DMS79 treated with DMSO at 0.1 percent for 48 hours (cell line): ENCODE data around the gene NPVF.

Experiments
- DNase-seq: peaks from one replicate; lab custom pipeline; 2025; lab: John Stamatoyannopoulos, UW

Gene NPVF

DNA sequence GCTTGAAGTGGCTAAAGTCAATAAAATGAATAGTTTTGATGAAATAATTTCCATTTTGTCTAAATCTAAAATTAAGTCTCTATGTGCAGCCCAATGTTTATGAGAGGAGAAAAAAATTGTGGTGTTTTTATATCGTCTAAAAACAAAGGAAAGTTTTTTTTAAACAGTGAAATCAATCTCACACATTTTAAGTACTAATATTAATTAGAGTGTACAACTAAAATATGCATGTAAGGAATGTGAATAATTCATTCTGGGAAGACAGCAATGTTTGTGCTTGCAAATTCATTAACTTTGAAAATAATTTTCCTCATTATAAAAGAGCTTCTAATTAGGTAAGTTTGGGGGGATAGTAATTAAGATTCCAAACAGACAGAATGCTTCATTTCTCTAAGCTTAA is at the start of gene NPVF:
TSS of gene NPVF (minus strand) at position 101 of the 400 bp plus-strand sequence. CDS start at position 54, 47 bp downstream.
- no peak for DNase-seq

- no peak for DNase-seq
These were observed 44.0 kb upstream of the NPVF start for GRCh38 chr7:25272265-25272664.

GRCh38 chr7:25263337-25263736 is 35.1 kb upstream of the NPVF start:
- DNase-seq = no peak

DNA sequence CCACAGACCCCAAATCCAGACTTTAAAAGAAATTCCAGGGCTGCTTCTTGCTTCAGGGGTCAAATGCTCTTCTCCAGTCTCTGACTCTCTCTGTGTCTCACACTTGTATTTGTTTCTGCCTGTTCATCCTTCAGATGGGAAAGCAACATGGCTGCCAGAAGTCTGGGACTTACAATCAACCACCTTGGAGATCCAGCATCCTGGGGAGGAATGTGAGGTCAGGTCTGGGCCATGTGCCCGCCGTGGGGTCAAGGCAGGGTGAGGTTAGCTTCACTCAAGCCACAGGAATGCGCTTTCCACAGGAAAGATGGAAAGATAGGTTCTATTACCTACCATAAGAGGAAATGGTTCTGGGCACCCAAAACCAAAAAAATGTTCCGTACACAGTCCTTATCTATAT is 34.3 kb upstream of the NPVF start:
- no peak for DNase-seq

- no peak for DNase-seq
These were observed 33.4 kb upstream of the NPVF start for GRCh38 chr7:25261545-25262140.

DNA sequence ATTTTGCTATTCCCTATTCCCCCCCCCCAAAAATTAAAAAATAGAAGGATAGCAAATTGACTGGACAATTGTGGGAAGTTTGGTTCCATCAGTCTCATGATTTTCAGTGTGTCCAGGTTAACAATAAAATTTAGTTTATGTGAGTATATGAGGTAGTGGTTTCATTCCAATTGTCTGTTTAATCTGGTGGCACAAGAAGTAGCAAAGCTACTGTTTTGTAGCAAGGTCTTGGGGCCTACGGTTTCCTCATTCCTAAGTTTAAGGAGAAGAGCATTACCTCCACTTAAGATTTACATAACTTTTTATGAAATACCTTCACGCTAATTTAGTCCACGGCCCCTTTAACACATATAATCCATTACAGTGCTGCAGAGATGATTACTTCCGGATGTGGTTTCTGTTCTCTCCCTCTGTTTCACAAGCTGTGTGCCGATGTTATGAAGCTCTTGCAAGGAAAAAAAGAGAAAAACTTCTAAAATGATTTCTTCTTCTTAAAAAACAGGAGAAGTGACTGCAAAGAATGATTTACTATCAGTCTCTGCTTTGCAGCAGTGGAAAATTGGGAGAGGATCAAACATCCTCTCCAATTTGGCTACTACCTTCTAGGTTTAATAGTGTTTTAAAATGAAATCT is 32.7 kb upstream of the NPVF start:
- DNase-seq = no peak

- DNase-seq = peak; percentile 66
These were observed 31.4 kb upstream of the NPVF start for GRCh38 chr7:25259487-25260243.

- no peak for DNase-seq
These were observed 28.1 kb upstream of the NPVF start for GRCh38 chr7:25256333-25256819.

DNA sequence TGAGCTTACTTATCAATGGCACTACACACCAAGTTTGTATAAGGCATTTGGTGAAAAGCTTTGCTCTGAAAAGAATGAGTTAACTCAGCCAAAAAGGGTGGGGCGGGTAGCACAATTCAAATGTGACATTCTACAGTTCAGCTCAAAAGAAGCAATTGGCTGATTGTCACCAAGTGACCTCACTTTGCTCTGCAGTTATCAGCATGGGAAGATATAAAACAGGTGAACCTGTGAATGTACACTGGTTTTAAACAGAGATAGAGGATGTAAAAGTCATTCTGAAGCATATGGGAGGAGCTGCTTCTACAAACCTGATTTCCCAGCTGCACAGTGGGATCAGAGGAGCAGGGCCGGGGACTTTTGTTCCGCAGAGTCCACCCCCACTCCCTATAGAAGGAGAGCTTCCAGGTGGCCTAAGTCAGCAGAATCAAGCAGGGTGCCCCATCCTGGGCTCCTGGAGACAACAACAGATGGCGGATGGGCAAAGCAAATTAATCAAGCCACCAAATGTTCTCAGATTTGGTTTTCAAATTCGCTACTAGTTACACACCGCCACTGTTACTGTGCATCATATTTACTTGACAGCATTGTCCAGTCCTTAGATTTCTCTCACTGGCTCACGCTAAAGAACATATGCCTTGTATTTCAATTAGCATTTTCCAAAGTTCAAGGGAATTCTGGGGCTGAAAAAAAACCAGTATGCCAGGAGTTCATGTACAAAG is 27.5 kb upstream of the NPVF start:
- no peak for DNase-seq

- DNase-seq = no peak
These were observed 26.3 kb upstream of the NPVF start for GRCh38 chr7:25254604-25255003.

- DNase-seq = no peak
These were observed 25.4 kb upstream of the NPVF start for GRCh38 chr7:25253714-25254113.

DNA sequence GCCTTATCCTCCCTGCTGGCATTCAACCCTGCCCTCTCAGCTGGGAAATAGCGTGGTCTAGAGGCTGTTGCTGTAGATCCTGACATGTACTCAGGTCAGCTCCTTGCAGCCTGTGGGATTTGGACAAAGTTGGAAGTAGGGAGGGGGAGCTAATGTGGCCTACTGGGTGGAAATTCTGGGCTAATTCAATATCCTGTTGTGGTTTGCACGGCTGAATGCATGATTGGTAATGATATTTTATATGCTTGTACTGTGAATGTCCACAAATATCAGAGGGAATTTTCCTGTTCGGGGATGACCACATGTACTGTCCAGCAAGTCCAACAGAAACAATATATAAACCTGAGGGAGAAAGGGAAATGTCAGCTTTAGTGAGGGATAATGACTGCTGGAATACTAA is 22.1 kb upstream of the NPVF start:
- DNase-seq = peak; percentile 25

DNA sequence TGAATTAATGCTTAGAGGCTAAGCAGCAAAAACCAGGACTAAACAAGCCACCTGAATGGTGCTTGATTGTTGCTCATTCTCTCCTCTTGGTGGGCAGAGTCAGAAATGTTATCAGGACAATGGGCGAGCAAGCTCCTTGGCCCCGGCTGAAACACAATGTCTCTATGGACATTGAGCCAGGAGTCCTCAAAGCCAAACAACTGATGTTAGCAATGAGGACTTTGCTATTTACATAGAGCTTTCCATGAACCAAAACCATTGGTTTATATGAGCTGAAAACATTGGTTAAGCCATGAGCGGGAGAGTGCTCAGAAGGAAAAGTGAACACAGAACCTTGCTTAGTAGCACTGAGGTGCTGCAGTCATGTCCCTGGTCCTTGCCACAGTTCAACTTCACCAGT is 21.5 kb upstream of the NPVF start:
- no peak for DNase-seq

- DNase-seq = no peak
These were observed 18.0 kb upstream of the NPVF start for GRCh38 chr7:25246306-25246705.

DNA sequence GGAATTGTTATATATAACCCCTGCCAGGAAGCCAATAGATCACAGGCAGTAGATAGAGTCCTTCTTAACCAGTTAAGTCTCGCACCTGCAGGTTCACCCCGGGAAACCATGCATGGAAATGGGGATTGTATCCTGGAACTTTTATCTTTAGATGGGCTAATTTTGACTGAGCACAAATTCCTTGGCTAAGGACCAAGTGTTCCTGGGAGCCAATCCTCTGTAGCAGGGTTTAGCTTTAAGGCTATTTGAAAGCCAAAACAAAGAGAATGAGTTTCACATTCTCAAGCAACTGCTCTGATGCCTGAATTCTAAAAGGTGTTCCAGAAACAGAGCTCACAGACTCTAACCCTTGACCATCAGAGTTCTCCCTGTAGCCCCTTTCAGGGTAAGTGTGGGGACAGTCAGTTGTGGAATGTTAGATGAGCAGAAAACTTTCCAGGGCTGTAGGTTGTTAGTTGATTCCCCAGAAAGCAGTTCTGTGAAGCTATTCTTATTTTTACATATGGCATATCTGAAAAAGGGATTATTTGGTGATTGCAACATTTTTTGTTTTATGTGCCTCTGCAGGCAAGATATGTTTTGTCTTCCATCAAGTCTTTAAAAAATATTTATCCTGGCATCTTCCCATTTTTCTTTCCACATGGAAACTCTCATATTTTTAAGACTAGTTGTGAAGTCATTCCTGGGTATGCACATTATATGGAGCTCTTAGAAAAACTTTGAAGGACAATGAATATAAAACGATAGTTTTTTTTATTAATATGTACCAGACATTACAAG is 16.2 kb upstream of the NPVF start:
- no peak for DNase-seq

DNA sequence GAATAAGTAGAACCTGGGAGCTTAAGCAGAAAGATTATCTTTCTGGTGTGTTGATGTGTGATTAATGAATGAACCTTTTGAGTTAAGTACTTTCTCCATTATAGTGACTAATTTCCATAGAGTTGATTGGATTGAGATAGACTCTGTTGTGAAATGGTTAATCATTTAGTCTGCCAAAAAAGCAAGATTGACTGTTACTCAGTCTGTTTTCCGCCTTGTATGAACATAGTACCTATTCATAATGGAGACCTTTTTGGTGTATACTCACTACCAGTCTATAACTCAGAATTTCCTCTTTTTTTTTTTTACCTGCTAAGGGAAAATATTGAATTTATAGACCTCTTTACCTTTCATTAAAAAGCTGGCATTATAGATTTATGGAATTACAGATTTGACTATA is 14.4 kb upstream of the NPVF start:
- no peak for DNase-seq

- DNase-seq = no peak
These were observed 12.6 kb upstream of the NPVF start for GRCh38 chr7:25240896-25241295.

- no peak for DNase-seq
These were observed 12.1 kb upstream of the NPVF start for GRCh38 chr7:25240340-25240739.

DNA sequence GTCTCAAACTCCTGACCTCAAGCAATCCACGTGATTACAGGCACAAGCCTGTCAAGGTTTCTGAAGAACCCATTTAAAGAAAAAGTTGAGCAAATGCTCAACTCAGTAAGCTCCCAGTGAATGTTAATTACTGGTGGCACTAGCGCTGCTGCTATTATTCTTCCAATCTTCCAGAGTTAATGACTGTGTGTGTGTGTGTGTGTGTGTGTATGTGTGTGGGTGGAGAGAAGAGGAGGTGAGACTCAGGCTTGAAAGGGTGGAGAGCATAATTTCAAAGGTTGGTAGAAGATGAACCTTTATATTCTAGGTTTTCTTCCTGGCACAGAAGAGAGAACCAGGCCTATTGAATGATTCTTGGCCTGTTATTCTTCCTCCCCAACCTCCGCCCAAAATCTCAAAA is 11.6 kb upstream of the NPVF start:
- no peak for DNase-seq

DNA sequence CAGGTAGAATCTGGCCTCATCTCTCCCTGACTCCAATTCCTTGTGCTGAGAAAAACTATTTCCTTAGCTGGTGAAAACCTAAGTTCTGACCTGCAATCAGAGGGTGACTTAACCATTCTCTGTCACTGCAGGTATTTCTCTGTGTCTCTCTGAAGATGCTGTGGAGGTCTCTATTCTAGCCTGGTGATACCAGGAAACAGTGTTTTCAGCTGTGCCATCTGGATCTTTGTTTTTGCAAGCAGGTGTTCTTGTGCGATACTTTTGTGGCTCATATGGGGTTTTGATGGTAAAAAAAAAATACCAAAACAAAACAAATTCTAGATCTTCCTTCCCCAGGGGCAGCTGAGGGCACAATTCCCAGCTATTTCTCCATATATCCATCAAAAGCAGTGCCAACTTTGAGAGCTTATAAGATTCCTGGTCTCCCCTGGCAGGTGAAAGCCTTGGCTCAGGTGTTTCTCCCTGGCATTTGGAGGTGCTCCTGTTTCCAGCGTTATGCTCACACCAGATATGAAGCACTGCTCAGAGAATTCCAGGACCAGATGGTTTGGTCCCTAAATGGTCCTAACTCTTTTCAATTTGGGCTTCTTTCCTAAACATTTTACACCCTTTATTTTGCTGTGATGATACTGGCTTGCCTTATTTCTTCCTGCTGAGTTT is 9.9 kb upstream of the NPVF start:
- no peak for DNase-seq

DNA sequence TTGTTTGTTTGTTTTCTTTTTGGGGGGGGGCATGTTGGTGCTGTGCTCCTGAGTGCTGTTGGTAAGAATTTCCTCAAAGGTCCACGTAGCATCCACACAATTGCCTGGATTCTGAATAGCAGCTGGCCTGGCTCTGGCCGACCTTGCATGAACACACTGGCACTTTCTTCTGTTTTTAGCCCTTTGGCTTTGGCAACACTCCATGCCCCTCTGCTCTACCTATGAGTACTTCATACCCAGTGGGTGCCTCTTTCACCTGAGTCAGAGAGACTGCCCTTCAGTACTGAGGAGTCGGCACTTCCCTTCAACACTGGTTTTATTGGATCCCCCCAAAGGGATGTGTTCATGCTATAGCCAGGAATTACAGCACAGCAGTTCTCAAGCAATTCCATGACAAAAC is 7.2 kb upstream of the NPVF start:
- no peak for DNase-seq
